Measurements from ENCODE around the gene RBM15. TPM values are rescaled to one million over a fixed set of nuclear protein-coding genes. Genes with fewer than 3 reads are reported as not detected.

The RBM15 gene
- total RNA-seq, 1 donor from 2014 or later = 9.6 TPM

Other genes starting within 250 kb of the RBM15 start
- gene UBL4B, start 226.9 kb upstream of the RBM15 start, total RNA-seq = not detected
- gene SLC6A17, start 188.9 kb upstream of the RBM15 start, total RNA-seq = not detected
- 1.8 TPM for gene KCNC4, start 129.1 kb upstream of the RBM15 start, total RNA-seq
- 3.5 TPM for gene SLC16A4, start 51.6 kb downstream of the RBM15 start, total RNA-seq
- 49.8 TPM for gene LAMTOR5, start 68.3 kb downstream of the RBM15 start, total RNA-seq
- gene PROK1, start 111.8 kb downstream of the RBM15 start, total RNA-seq = not detected
- gene KCNA10, start 179.8 kb downstream of the RBM15 start, total RNA-seq = not detected